ENCODE data around the gene ZNF14.
"Not testable (repeated sequence)": the region's sequence is repeated elsewhere in the genome, so short reads cannot be mapped to it uniquely, and the experiment has no call there.

The ZNF14 gene

DNA sequence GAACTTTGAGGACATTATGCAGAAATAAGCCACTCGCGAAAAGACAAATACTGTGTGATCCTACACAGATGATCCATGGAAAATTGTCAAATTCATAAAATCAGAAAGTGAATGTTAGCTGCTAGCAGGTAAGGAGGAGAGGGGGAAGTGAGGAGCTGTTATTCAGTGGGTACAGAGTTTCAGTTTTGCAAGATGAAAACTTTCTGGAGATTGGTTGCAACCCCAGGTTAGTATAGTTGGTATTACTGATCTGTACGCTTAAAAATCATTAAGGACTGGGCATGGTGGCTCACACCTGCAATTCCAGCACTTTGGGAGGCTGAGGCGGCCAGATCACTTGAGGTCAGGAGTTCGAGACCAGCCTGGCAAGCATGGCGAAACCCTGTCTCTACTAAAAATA is 46.3 kb downstream of the ZNF14 start:
- Histone ChIP-seq H3K9me3 (ENCODE audit: control insufficient read depth, insufficient read depth, low read length) (no peaks in the 10 kb centered on the region; the same call in 1 of the 2 replicates), H3K36me3 (ENCODE audit: control insufficient read depth, low read length) (peaks cover 22% of the 10 kb centered on the region), H3K79me2 (ENCODE audit: control insufficient read depth, low read length) (peaks cover 13% of the 10 kb centered on the region), H3K27me3 (ENCODE audit: control insufficient read depth, low read length) (no peaks in the 10 kb centered on the region), H3F3A (ENCODE audit: control insufficient read depth, insufficient read depth) (peaks cover 4% of the 10 kb centered on the region; the same call in 1 of the 2 replicates), H3K4me2 (ENCODE audit: low read length) (no peak overlapping the region), H3K27ac (ENCODE audit: low read depth, low read length) (no peak overlapping the region), H3K4me1 (ENCODE audit: control insufficient read depth, low read length) (no peaks in the 10 kb centered on the region), H3K9me2 (replicated peaks; ENCODE audit: control insufficient read depth, low read length) (no peaks in the 10 kb centered on the region), H4K20me1 (ENCODE audit: control insufficient read depth, insufficient read depth, low read depth, low read length) (no peaks in the 10 kb centered on the region), H3K4me3 (ENCODE audit: low read length) (no peak overlapping the region)
- TF ChIP-seq, protein P1, sequence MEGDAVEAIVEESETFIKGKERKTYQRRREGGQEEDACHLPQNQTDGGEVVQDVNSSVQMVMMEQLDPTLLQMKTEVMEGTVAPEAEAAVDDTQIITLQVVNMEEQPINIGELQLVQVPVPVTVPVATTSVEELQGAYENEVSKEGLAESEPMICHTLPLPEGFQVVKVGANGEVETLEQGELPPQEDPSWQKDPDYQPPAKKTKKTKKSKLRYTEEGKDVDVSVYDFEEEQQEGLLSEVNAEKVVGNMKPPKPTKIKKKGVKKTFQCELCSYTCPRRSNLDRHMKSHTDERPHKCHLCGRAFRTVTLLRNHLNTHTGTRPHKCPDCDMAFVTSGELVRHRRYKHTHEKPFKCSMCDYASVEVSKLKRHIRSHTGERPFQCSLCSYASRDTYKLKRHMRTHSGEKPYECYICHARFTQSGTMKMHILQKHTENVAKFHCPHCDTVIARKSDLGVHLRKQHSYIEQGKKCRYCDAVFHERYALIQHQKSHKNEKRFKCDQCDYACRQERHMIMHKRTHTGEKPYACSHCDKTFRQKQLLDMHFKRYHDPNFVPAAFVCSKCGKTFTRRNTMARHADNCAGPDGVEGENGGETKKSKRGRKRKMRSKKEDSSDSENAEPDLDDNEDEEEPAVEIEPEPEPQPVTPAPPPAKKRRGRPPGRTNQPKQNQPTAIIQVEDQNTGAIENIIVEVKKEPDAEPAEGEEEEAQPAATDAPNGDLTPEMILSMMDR (IDR thresholded peaks at IDR 0.05; ENCODE audit: low read depth, low read length, poor library complexity, severe bottlenecking), result no peak
- TF ChIP-seq EZH2phosphoT487 (IDR thresholded peaks at IDR 0.05; ENCODE audit: borderline replicate concordance, low read length), result no peak

GRCh38 chr19:19686119-19686518 is 46.8 kb downstream of the ZNF14 start:
- peaks cover 26% of the 10 kb centered on the region for H3K36me3 ChIP-seq (ENCODE audit: control insufficient read depth, low read length)
- H3K9me3 ChIP-seq (ENCODE audit: control insufficient read depth, insufficient read depth, low read length); H3K4me3 ChIP-seq (ENCODE audit: low read length); H3K4me1 ChIP-seq (ENCODE audit: control insufficient read depth, low read length); H3K27ac ChIP-seq (ENCODE audit: low read depth, low read length); H3K9me2 ChIP-seq (replicated peaks; ENCODE audit: control insufficient read depth, low read length); H3K4me2 ChIP-seq (ENCODE audit: low read length); H3F3A ChIP-seq (ENCODE audit: control insufficient read depth, insufficient read depth); H3K27me3 ChIP-seq (ENCODE audit: control insufficient read depth, low read length); H4K20me1 ChIP-seq (ENCODE audit: control insufficient read depth, insufficient read depth, low read depth, low read length): not testable (repeated sequence)
- H3K79me2 ChIP-seq (ENCODE audit: control insufficient read depth, low read length), result peaks cover 17% of the 10 kb centered on the region

- Histone ChIP-seq H3K27ac (ENCODE audit: low read depth, low read length) (no peak overlapping the region), H3K27me3 (ENCODE audit: control insufficient read depth, low read length) (no peaks in the 10 kb centered on the region)
- TF ChIP-seq EZH2phosphoT487 (IDR thresholded peaks at IDR 0.05; ENCODE audit: borderline replicate concordance, low read length), result no peak
- TF ChIP-seq, protein P1 (IDR thresholded peaks at IDR 0.05; ENCODE audit: low read depth, low read length, poor library complexity, severe bottlenecking), result no peak
Observed at GRCh38 chr19:19679176-19680073, 53.5 kb downstream of the ZNF14 start.

DNA sequence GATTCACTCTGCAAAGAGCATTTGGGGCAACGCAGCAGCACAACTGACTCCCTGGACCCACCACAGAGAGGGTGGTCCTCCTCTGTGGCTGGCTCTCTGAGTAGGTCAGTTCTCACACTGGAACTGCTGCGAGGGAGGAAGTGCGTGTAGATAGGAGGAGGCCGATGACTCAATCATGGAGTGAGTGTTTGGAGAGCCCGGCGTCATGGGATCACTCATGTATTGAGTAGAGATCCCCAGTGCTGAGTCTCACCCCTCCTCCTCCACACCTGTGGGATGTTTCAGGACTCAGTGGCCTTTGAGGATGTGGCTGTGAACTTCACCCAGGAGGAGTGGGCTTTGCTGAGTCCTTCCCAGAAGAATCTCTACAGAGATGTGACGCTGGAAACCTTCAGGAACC is 55.3 kb downstream of the ZNF14 start:
- no peaks in the 10 kb centered on the region for H3K9me2 ChIP-seq (replicated peaks; ENCODE audit: control insufficient read depth, low read length)
- H4K20me1 ChIP-seq (ENCODE audit: control insufficient read depth, insufficient read depth, low read depth, low read length), result no peaks in the 10 kb centered on the region
- no peak overlapping the region for H3K27ac ChIP-seq (ENCODE audit: low read depth, low read length)
- H3K4me1 ChIP-seq (ENCODE audit: control insufficient read depth, low read length), result no peaks in the 10 kb centered on the region
- peaks cover 6% of the 10 kb centered on the region; the same call in 1 of the 2 replicates for H3F3A ChIP-seq (ENCODE audit: control insufficient read depth, insufficient read depth)
- H3K4me2 ChIP-seq (ENCODE audit: low read length), result no peak overlapping the region
- peaks cover 96% of the 10 kb centered on the region for H3K36me3 ChIP-seq (ENCODE audit: control insufficient read depth, low read length)
- TF ChIP-seq EZH2phosphoT487 (IDR thresholded peaks at IDR 0.05; ENCODE audit: borderline replicate concordance, low read length), result no peak
- TF ChIP-seq, protein P1 (IDR thresholded peaks at IDR 0.05; ENCODE audit: low read depth, low read length, poor library complexity, severe bottlenecking), result no peak
- peaks cover 75% of the 10 kb centered on the region for H3K79me2 ChIP-seq (ENCODE audit: control insufficient read depth, low read length)
- H3K4me3 ChIP-seq (ENCODE audit: low read length), result no peak overlapping the region
- peaks cover 24% of the 10 kb centered on the region; the same call in 1 of the 2 replicates for H3K9me3 ChIP-seq (ENCODE audit: control insufficient read depth, insufficient read depth, low read length)
- no peaks in the 10 kb centered on the region for H3K27me3 ChIP-seq (ENCODE audit: control insufficient read depth, low read length)

More at GRCh38 chr19:19679176-19680073, 53.5 kb downstream of the ZNF14 start:
- Histone ChIP-seq H3K9me3 (ENCODE audit: control insufficient read depth, insufficient read depth, low read length) (peaks cover 19% of the 10 kb centered on the region; the same call in 1 of the 2 replicates), H3K9me2 (replicated peaks; ENCODE audit: control insufficient read depth, low read length) (no peaks in the 10 kb centered on the region), H3K4me1 (ENCODE audit: control insufficient read depth, low read length) (no peaks in the 10 kb centered on the region), H3K79me2 (ENCODE audit: control insufficient read depth, low read length) (peaks cover 67% of the 10 kb centered on the region), H3K36me3 (ENCODE audit: control insufficient read depth, low read length) (peaks cover 92% of the 10 kb centered on the region), H4K20me1 (ENCODE audit: control insufficient read depth, insufficient read depth, low read depth, low read length) (no peaks in the 10 kb centered on the region), H3F3A (ENCODE audit: control insufficient read depth, insufficient read depth) (peaks cover 6% of the 10 kb centered on the region; the same call in 1 of the 2 replicates), H3K4me2 (ENCODE audit: low read length) (no peak overlapping the region), H3K4me3 (ENCODE audit: low read length) (no peak overlapping the region)

Measured in DOHH2 (cell line).